B cell (primary cell): Measurements from ENCODE around the gene DGCR8. TPM values are rescaled to one million over a fixed set of nuclear protein-coding genes. Genes with fewer than 3 reads are reported as not detected.

Experiments
- ATAC-seq: fragments of 200-7000 bp; cut with Tn5 transposase; one replicate; pipeline ENCODE4 v1.10.0; 2021; ENCODE audit warnings: low read depth, mild to moderate bottlenecking, moderate number of reproducible peaks, moderate library complexity
- CTCF ChIA-PET: fragments of 350-600 bp; sonication (Branson Sonifier 250); formaldehyde crosslinking; loops from one replicate; lab custom pipeline; 2021; ENCODE audit warnings: antibody characterized with exemption, inconsistent platforms; lab: Charles Lee
- POLR2A ChIA-PET: fragments of 350-600 bp; sonication (Branson Sonifier 250); formaldehyde crosslinking; loops from one replicate; lab custom pipeline; 2021; ENCODE audit warnings: antibody characterized with exemption; lab: Charles Lee
- DNase-seq: peaks from one replicate; pipeline ENCODE4 v3.0.0; 2013
- H2AFZ ChIP-seq: 2 replicates; pipeline ENCODE4 v1.6.1; 2012; ENCODE audit warnings: mild to moderate bottlenecking, low read depth, low read length; ENCODE audit not compliant: insufficient read depth, poor library complexity, severe bottlenecking
- H3K27ac ChIP-seq, 2 donors: 1 replicate in 1 of 2; 2 replicates in 1 of 2; pipeline ENCODE4 v1.5.1; 2012 to 2013; ENCODE audit warnings: low read length in 2 of 2, mild to moderate bottlenecking in 2 of 2, moderate library complexity in 1 of 2
- H3K27me3 ChIP-seq, 4 experiments: fragments of 200-600 bp in 1 of 4; sonication (generic) in 1 of 4; replicated peaks in 1 of 4; 1 replicate in 2 of 4; 2 replicates in 2 of 4; pipeline versions ENCODE4 v1.6.1 to v1.7.0; 2013 to 2016; ENCODE audit warnings: low read length in 3 of 4, mild to moderate bottlenecking in 2 of 4, mixed read lengths in 1 of 4, moderate library complexity in 1 of 4; ENCODE audit not compliant: insufficient read depth in 4 of 4, control insufficient read depth in 3 of 4; ENCODE audit errors: control extremely low read depth in 1 of 4
- H3K36me3 ChIP-seq, 2 experiments: replicated peaks in 1 of 2; 1 replicate in 1 of 2; 2 replicates in 1 of 2; pipeline versions ENCODE4 v1.6.1 to v1.7.1; 2013; ENCODE audit warnings: low read length in 1 of 2; ENCODE audit not compliant: insufficient read depth in 2 of 2, control insufficient read depth in 1 of 2; ENCODE audit errors: control extremely low read depth in 1 of 2, extremely low read depth in 1 of 2
- H3K4me1 ChIP-seq, 2 donors: fragments of 200-600 bp in 1 of 2; sonication (generic) in 1 of 2; 1 replicate in 1 of 2; 2 replicates in 1 of 2; pipeline versions ENCODE4 v1.5.1 to v1.6.1; 2013 to 2017; ENCODE audit warnings: low read length in 2 of 2; ENCODE audit not compliant: control insufficient read depth in 2 of 2, insufficient read depth in 2 of 2
- H3K4me2 ChIP-seq: replicated peaks from 2 replicates; pipeline ENCODE3; 2012; ENCODE audit warnings: mild to moderate bottlenecking, low read depth, low read length; ENCODE audit not compliant: poor library complexity, severe bottlenecking
- H3K4me3 ChIP-seq, 5 experiments: fragments of 200-600 bp in 1 of 5; sonication (generic) in 1 of 5; 1 replicate in 3 of 5; 2 replicates in 2 of 5; pipeline versions ENCODE4 v1.5.1 to v1.7.0; 2011 to 2016; ENCODE audit warnings: low read length in 4 of 5, mild to moderate bottlenecking in 4 of 5, low read depth in 2 of 5, control low read depth in 1 of 5, moderate library complexity in 1 of 5; ENCODE audit not compliant: insufficient read depth in 1 of 5; ENCODE audit errors: control extremely low read depth in 1 of 5, extremely low read depth in 1 of 5
- H3K79me2 ChIP-seq: fragments of 200-600 bp; sonication (generic); one replicate; pipeline ENCODE4 v1.6.0; 2016; ENCODE audit warnings: low read length; ENCODE audit not compliant: control insufficient read depth, insufficient read depth
- H3K9ac ChIP-seq: fragments of 200-600 bp; sonication (generic); 2 replicates; pipeline ENCODE4 v1.6.1; 2017; ENCODE audit warnings: mild to moderate bottlenecking, low read length, moderate library complexity
- H3K9me3 ChIP-seq, 3 donors: one replicate each; pipeline versions ENCODE4 v1.6.1 to v1.7.1; 2013; ENCODE audit warnings: low read length in 2 of 3; ENCODE audit not compliant: control insufficient read depth in 2 of 3, insufficient read depth in 1 of 3; ENCODE audit errors: control extremely low read depth in 1 of 3
- H4K20me1 ChIP-seq: 2 replicates; pipeline ENCODE4 v1.6.0; 2012; ENCODE audit warnings: mild to moderate bottlenecking, low read length; ENCODE audit not compliant: insufficient read depth, control insufficient read depth, poor library complexity, severe bottlenecking
- H3K27ac Mint-ChIP-seq: one replicate; pipeline ENCODE4 v1.8.0; 2021; ENCODE audit warnings: mixed read lengths
- H3K27me3 Mint-ChIP-seq: one replicate; pipeline ENCODE4 v1.8.0; 2021; ENCODE audit warnings: mixed read lengths
- H3K4me1 Mint-ChIP-seq: one replicate; pipeline ENCODE4 v1.8.0; 2021; ENCODE audit warnings: mixed read lengths
- H3K4me3 Mint-ChIP-seq: one replicate; pipeline ENCODE4 v1.8.0; 2021; ENCODE audit warnings: mixed read lengths
- H3K9me3 Mint-ChIP-seq: one replicate; pipeline ENCODE4 v1.8.0; 2022; ENCODE audit warnings: mixed read lengths; ENCODE audit not compliant: insufficient read depth
- EZH2 ChIP-seq: IDR thresholded peaks from 2 replicates; pipeline ENCODE4 v1.6.1; 2012; ENCODE audit warnings: borderline replicate concordance, low read depth, mild to moderate bottlenecking, moderate library complexity, low read length; ENCODE audit not compliant: insufficient read depth, poor library complexity, severe bottlenecking
- WGBS: methylation state at CpG from one replicate; pipeline ENCODE4 v1.1.5; 2013; ENCODE audit warnings: missing lambda C conversion rate; ENCODE audit not compliant: insufficient coverage; 5-methylcytosine and 5-hydroxymethylcytosine counted together
- intact Hi-C: fragments of 100-400 bp; cut with micrococcal nuclease; formaldehyde crosslinking; loops from one replicate; pipeline ENCODE4 v1.10.0; 2022
- polyA plus RNA-seq: library from polyadenylated mRNA; depleted of rRNA; stranded (reverse); fragments of >200 nt; gene quantifications from 2 replicates; pipeline ENCODE4 v1.2.3, GENCODE V29; 2012
- total RNA-seq, 2 donors: library from RNA; stranded (reverse); fragments of 120-200 nt in 1 of 2; gene quantifications; 1 replicate in 1 of 2; 2 replicates in 1 of 2; pipeline versions ENCODE4 v1.2.3 to v1.2.4, GENCODE V29; 2013 to 2022
- TF ChIP-seq, protein P1 (sequence below): fragments of 200-600 bp; IDR thresholded peaks from one replicate; pipeline ENCODE4 v1.8.0; 2022; ENCODE audit warnings: antibody characterized with exemption, mild to moderate bottlenecking

The DGCR8 gene
- total and polyA plus RNA-seq, 2 donors (not counting 1 experiment from before 2014, with no cell fraction given) = 19.6 to 43.2 TPM

DNA sequence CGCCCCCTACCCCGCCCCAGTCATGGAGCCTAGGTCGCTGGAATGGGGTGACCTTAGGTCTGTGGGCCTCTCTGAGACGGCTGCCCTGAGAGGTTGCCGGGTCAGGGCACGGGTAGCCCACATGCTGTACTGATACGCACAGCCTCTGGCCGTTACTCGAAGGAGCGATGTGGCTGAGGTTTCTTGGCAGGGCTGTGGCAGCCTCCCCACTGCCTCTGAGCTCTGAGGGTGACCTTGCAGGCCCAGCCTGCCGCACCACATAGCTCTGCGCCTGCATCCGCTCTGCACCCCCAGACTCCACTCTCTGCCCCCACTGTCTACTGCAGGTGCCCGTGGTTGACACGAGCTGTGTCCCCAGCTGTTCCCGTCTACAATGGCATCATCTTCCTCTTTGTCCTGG is 58.8 kb downstream of the DGCR8 start:
- no peak for TF ChIP-seq EZH2
- TF ChIP-seq, protein P1, sequence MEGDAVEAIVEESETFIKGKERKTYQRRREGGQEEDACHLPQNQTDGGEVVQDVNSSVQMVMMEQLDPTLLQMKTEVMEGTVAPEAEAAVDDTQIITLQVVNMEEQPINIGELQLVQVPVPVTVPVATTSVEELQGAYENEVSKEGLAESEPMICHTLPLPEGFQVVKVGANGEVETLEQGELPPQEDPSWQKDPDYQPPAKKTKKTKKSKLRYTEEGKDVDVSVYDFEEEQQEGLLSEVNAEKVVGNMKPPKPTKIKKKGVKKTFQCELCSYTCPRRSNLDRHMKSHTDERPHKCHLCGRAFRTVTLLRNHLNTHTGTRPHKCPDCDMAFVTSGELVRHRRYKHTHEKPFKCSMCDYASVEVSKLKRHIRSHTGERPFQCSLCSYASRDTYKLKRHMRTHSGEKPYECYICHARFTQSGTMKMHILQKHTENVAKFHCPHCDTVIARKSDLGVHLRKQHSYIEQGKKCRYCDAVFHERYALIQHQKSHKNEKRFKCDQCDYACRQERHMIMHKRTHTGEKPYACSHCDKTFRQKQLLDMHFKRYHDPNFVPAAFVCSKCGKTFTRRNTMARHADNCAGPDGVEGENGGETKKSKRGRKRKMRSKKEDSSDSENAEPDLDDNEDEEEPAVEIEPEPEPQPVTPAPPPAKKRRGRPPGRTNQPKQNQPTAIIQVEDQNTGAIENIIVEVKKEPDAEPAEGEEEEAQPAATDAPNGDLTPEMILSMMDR = no peak
- Histone ChIP-seq H2AFZ (no peak overlapping the region), H3K27ac (no peak overlapping the region), H3K4me2 (no peak overlapping the region), H3K9me3 (no peaks in the 10 kb centered on the region), H3K36me3 (peaks cover 0 to 7% of the 10 kb centered on the region in 2 experiments), H3K79me2 (peaks cover 30% of the 10 kb centered on the region), H3K27me3 (no peaks in the 10 kb centered on the region), H3K4me1 (peaks cover 3 to 28% of the 10 kb centered on the region in 2 donors), H3K4me3 (no peak overlapping the region), H4K20me1 (peaks cover 54% of the 10 kb centered on the region), H3K9ac (no peak overlapping the region)
- ATAC-seq (no peak), DNase-seq (no peak)
- CTCF ChIA-PET = no interaction called here
- intact Hi-C loops = no loop called here
- Mint-ChIP-seq H3K27me3 (no peaks in the 10 kb centered on the region), H3K27ac (no peak overlapping the region), H3K4me3 (no peak overlapping the region), H3K4me1 (peaks cover 30% of the 10 kb centered on the region), H3K9me3 (no peaks in the 10 kb centered on the region)
- 84% methylated on average over 16 of the region's 16 CpGs for WGBS
- POLR2A ChIA-PET = no interaction called here

DNA sequence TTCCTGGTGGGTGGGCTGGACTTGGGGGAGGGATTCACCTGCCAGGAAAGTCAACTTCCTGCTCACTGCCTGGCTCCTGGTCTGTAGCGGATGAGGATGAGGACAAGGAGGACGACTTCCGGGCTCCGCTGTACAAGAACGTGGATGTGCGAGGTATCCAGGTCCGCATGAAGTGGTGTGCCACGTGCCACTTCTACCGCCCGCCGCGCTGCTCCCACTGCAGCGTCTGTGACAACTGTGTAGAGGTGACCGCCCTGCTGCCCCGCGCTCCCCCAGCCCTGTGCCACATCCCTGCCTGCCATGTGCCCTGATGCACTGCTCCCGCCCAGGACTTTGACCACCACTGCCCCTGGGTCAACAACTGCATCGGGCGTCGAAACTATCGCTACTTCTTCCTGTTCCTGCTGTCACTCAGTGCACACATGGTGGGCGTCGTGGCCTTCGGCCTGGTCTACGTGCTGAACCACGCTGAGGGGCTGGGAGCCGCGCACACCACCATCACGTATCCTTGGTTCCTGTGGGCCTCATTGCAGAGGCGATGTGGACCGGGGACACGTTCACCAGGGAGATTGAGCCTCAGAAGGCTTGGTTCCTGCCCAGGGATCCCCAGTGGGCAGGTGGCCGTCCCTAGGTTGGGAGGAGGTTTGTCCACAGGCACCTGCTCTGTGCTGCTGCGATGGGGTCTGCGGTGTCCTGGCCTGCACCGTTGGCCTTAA is 59.5 kb downstream of the DGCR8 start:
- H3K4me1 Mint-ChIP-seq = peaks cover 24% of the 10 kb centered on the region
- H3K27ac ChIP-seq = no peak overlapping the region
- ChIA-PET CTCF (no interaction called here), POLR2A (no interaction called here)
- no peak for TF ChIP-seq EZH2
- TF ChIP-seq, protein P1 = no peak
- H3K4me3 ChIP-seq = no peak overlapping the region
- H2AFZ ChIP-seq = no peak overlapping the region
- intact Hi-C loops = no loop called here
- no peak overlapping the region for H3K27ac Mint-ChIP-seq
- H3K4me1 ChIP-seq = peaks cover 3 to 23% of the 10 kb centered on the region in 2 donors
- no peaks in the 10 kb centered on the region for H3K9me3 Mint-ChIP-seq
- no peak for DNase-seq
- no peak overlapping the region for H3K9ac ChIP-seq
- H4K20me1 ChIP-seq = peaks cover 49% of the 10 kb centered on the region
- H3K79me2 ChIP-seq = peaks cover 24% of the 10 kb centered on the region
- no peaks in the 10 kb centered on the region for H3K27me3 Mint-ChIP-seq
- no peaks in the 10 kb centered on the region for H3K27me3 ChIP-seq
- H3K36me3 ChIP-seq = peaks cover 0 to 7% of the 10 kb centered on the region in 2 experiments
- no peaks in the 10 kb centered on the region for H3K9me3 ChIP-seq
- H3K4me3 Mint-ChIP-seq = no peak overlapping the region
- no peak for ATAC-seq
- H3K4me2 ChIP-seq = no peak overlapping the region
- 98% methylated on average over 36 of the region's 36 CpGs for WGBS
